Measurements from ENCODE around the gene WEE1.

DNA sequence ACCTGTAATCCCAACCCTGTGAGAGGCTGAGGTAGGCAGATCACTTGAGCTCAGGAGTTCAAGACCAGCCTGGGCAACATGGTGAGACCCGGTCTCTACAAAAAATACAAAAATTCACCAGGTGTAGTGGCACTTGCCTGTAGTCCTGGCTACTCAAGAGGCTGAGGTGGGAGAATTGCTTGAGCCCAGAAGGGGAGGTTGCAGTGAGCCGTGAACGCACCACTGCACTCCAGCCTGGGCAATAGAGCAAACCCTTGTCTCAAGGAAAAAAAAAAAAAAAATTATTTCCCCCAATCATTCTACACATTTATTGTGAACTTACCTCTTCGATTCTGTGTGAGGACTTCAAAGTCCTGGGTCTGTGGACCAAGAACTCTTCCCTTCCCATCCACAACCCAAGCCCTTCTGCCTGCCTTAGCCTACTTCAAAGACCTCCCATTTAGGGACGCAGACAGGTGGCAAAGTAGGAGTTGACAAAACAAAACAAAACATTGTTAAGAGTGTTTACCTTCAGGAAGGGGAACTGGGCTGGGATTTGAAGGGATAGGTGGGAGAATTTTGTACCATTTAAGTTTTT is 3.8 kb upstream of the WEE1 start:
- TF ChIP-seq RARB (CRISPR knock-in tag; IDR thresholded peaks at IDR 0.05), result no peak
- TF ChIP-seq TCF4 (CRISPR knock-in tag; IDR thresholded peaks at IDR 0.05; ENCODE audit: borderline replicate concordance), result no peak
- no peak for TF ChIP-seq ISL1 (CRISPR knock-in tag; IDR thresholded peaks at IDR 0.05)
